HG02623 (cell line): Measurements from ENCODE around the gene RAG2.
"Not testable (repeated sequence)": the region's sequence is repeated elsewhere in the genome, so short reads cannot be mapped to it uniquely, and the experiment has no call there.

Source experiments
- ATAC-seq: cut with Tn5 transposase; IDR thresholded peaks from one replicate; pipeline ENCODE4 v1.9.1; 2021; ENCODE audit warnings: moderate library complexity; ENCODE audit not compliant: unreplicated experiment

Gene RAG2

DNA sequence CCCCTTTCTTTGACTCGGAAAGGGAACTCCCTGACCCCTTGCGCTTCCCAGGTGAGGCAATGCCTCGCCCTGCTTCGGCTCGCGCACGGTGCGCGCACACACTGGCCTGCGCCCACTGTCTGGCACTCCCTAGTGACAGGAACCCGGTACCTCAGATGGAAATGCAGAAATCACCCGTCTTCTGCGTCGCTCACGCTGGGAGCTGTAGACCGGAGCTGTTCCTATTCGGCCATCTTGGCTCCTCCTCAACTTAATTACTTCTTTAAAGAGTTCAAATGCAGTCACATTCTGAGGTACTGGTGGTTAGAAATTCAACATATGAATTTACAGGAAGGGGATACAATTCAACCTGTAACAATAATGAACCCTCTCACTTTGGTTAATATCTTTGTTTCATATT is 40.6 kb downstream of the RAG2 start:
- not testable (repeated sequence) for ATAC-seq

- no peak for ATAC-seq
Measured at GRCh38 chr11:36550385-36551115, 47.5 kb downstream of the RAG2 start.
